Spleen (tissue), 7 donors: ENCODE measurements around the gene NXN.

Source experiments
- CTCF ChIP-seq, 11 experiments: fragments of 200-600 bp in 7 of 11; fragments of 450-650 bp in 4 of 11; sonication (generic) in 4 of 11; IDR thresholded peaks in 8 of 11; conservative IDR thresholded peaks in 3 of 11; 1 replicate in 7 of 11; 2 replicates in 4 of 11; pipeline versions ENCODE4 v1.4.0 to v1.8.0; 2016 to 2021; ENCODE audit warnings: antibody characterized with exemption in 11 of 11, inconsistent platforms in 4 of 11, mild to moderate bottlenecking in 1 of 11
- POLR2A ChIP-seq, 3 donors: fragments of 450-650 bp; IDR thresholded peaks; one replicate each; pipeline ENCODE4 v1.5.1; 2017; ENCODE audit warnings: antibody characterized with exemption in 3 of 3, mild to moderate bottlenecking in 1 of 3
- POLR2AphosphoS5 ChIP-seq, 3 donors: sonication (generic); formaldehyde crosslinking; IDR thresholded peaks; one replicate each; pipeline ENCODE4 v1.5.1; 2017; ENCODE audit warnings: antibody characterized with exemption in 3 of 3
- donor health status: DM: no; HTN: no; CAD: no; lungs with moderate emphysema.
- donor health status: DM: no; HTN: no; CAD: no.
- donor health status: DM: no; HTN: no; CAD: no.

DNA sequence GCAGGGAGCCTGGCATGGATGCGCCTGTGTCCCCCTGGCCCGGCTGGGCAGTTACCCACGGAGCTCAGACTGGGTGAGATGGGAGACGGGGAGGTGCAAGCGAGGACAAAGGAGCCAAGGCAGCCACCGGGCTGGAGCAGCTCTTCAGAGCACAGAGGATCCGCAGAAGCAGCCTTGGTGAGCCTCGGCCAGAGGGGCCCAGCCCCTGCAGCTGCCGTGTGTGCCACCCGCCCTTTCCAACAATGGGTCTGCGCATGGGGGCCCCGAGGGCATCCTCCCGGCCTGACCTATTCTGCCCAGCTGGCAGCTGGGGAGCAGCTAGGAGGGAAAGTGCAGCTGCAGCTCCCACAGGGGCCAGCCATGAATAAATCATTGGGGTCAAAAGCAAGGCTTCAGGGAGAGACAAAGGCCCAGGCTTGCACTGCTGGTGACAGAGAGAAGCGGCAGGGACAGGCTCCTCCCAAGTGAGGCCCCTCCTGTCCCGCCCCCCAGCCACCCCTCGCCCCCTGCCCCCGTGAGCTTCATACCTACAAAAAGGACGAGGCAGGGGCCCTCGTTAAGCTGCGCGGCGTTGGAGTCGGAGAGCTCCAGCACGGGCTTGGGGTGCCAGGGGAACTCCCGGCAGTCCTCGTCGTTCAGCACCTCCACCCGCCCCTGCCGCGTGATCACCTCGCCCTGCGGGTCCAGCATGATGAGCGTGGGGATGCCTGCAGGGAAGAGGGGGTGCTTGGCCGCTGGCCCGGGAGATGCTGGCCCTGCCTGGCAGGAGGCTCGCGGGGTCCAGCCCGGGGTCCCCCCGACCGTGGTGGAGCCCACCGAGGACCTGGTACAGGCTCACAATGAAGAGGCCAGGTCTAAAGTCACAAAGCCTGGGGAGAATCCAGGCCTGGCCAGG is 174.8 kb downstream of the NXN start:
- TF ChIP-seq CTCF (IDR thresholded peaks at IDR 0.05 in 8 of 11, conservative IDR thresholded peaks at IDR 0.05 in 3 of 11) (no peak), POLR2A (IDR thresholded peaks at IDR 0.05) (no peak), POLR2AphosphoS5 (IDR thresholded peaks at IDR 0.05) (no peak)
